Stomach (tissue), 4 donors: Measurements from ENCODE around the gene TMEM182.

Source experiments
- POLR2A ChIP-seq, 4 donors: fragments of 450-650 bp; IDR thresholded peaks; one replicate each; pipeline ENCODE4 v1.6.1; 2016; ENCODE audit warnings: antibody characterized with exemption in 4 of 4, control low read depth in 2 of 4, mild to moderate bottlenecking in 1 of 4, moderate library complexity in 1 of 4
- TF ChIP-seq, protein P1 (sequence below), 7 experiments: fragments of 450-650 bp in 4 of 7; fragments of 200-600 bp in 3 of 7; sonication (generic) in 3 of 7; IDR thresholded peaks; one replicate each; pipeline ENCODE4 v1.5.1; 2016 to 2019; ENCODE audit warnings: antibody characterized with exemption in 7 of 7, control low read depth in 2 of 7, mild to moderate bottlenecking in 1 of 7

DNA sequence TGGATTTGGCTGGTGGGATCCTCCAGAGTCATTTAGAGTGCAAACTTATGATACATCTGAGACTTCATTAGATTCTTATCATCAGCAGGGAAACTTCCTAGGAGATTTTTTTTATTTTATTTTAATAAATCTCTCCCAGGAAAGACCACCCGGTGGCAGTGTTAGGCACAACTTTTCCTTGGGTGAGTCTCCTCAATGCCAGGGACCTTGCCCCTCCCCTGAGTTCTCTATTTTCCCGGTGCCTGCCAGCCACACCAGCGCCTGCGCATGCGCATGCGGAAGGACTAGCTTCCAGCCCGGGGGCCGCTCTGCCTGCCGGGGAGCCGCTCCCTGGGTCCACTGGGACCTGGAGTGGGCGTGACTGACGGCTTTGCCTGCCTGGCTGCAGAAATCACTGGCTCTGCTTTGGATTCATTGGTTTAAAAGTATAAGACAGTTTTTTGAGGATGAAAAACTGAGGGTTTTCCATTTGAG is 86.6 kb downstream of the TMEM182 start:
- TF ChIP-seq, protein P1, sequence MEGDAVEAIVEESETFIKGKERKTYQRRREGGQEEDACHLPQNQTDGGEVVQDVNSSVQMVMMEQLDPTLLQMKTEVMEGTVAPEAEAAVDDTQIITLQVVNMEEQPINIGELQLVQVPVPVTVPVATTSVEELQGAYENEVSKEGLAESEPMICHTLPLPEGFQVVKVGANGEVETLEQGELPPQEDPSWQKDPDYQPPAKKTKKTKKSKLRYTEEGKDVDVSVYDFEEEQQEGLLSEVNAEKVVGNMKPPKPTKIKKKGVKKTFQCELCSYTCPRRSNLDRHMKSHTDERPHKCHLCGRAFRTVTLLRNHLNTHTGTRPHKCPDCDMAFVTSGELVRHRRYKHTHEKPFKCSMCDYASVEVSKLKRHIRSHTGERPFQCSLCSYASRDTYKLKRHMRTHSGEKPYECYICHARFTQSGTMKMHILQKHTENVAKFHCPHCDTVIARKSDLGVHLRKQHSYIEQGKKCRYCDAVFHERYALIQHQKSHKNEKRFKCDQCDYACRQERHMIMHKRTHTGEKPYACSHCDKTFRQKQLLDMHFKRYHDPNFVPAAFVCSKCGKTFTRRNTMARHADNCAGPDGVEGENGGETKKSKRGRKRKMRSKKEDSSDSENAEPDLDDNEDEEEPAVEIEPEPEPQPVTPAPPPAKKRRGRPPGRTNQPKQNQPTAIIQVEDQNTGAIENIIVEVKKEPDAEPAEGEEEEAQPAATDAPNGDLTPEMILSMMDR (IDR thresholded peaks at IDR 0.05), result no peak
- TF ChIP-seq POLR2A (IDR thresholded peaks at IDR 0.05), result no peak
